GM12878 (cell line): Measurements from ENCODE around the gene DCPS. TPM values are rescaled to one million over a fixed set of nuclear protein-coding genes. Genes with fewer than 3 reads are reported as not detected.

Source experiments
- BMI1 ChIP-seq: fragments of 450-650 bp; IDR thresholded peaks from 2 replicates; pipeline ENCODE4 v1.6.1; 2016; ENCODE audit warnings: mild to moderate bottlenecking, moderate library complexity, borderline replicate concordance
- EP300 ChIP-seq, 2 experiments: fragments of 150-350 bp in 1 of 2; IDR thresholded peaks; 2 replicates each; pipeline ENCODE4 v1.6.1; 2011 to 2012; ENCODE audit warnings: low read depth in 2 of 2, low read length in 2 of 2, borderline replicate concordance in 1 of 2, improper control_type of control experiment in 1 of 2, inconsistent platforms in 1 of 2; ENCODE audit not compliant: control insufficient read depth in 1 of 2
- ETV6 ChIP-seq, 2 experiments: fragments of 450-650 bp in 1 of 2; IDR thresholded peaks in 1 of 2; conservative IDR thresholded peaks in 1 of 2; 2 replicates each; pipeline ENCODE4 v1.6.1; 2014; ENCODE audit warnings: antibody characterized with exemption in 1 of 2, borderline replicate concordance in 1 of 2, low read depth in 1 of 2, mild to moderate bottlenecking in 1 of 2, moderate library complexity in 1 of 2
- EZH2 ChIP-seq: IDR thresholded peaks from 2 replicates; pipeline ENCODE4 v1.6.1; 2012; ENCODE audit warnings: low read depth, mild to moderate bottlenecking, control low read depth, inconsistent platforms, low read length, borderline replicate concordance; ENCODE audit not compliant: control insufficient read depth
- GABPA ChIP-seq: IDR thresholded peaks from 2 replicates; pipeline ENCODE4 v1.6.1; 2014; ENCODE audit warnings: antibody characterized with exemption, low read depth, mild to moderate bottlenecking, inconsistent platforms
- HDAC6 ChIP-seq: fragments of 200-600 bp; sonication (generic); IDR thresholded peaks from one replicate; pipeline ENCODE4 v1.8.0; 2017; ENCODE audit warnings: antibody characterized with exemption; ENCODE audit not compliant: unreplicated experiment
- MTA2 ChIP-seq: fragments of 450-650 bp; IDR thresholded peaks from 2 replicates; pipeline ENCODE4 v1.6.1; 2016; ENCODE audit warnings: low read depth, mild to moderate bottlenecking, moderate library complexity
- POLR2A ChIP-seq: IDR thresholded peaks from 2 replicates; pipeline ENCODE4 v1.6.1; 2011; ENCODE audit warnings: low read depth, mild to moderate bottlenecking, low read length
- RAD21 ChIP-seq: IDR thresholded peaks from 2 replicates; pipeline ENCODE4 v1.6.1; 2011; ENCODE audit warnings: mild to moderate bottlenecking, low read depth, low read length, moderate library complexity; ENCODE audit not compliant: insufficient read depth
- RELA ChIP-seq: fragments of 450-650 bp; IDR thresholded peaks from 2 replicates; pipeline ENCODE4 v1.8.0; 2014; ENCODE audit warnings: borderline replicate concordance; ENCODE audit not compliant: partially characterized antibody
- SUPT20H ChIP-seq: IDR thresholded peaks from 2 replicates; pipeline ENCODE4 v1.6.1; 2011; ENCODE audit warnings: low read depth, mild to moderate bottlenecking, low read length, moderate library complexity, borderline replicate concordance; ENCODE audit not compliant: control insufficient read depth
- TARDBP ChIP-seq: IDR thresholded peaks from 2 replicates; pipeline ENCODE4 v1.6.1; 2016; ENCODE audit warnings: borderline replicate concordance
- TCF12 ChIP-seq: IDR thresholded peaks from 2 replicates; pipeline ENCODE4 v1.6.1; 2011; ENCODE audit warnings: low read depth, mild to moderate bottlenecking, low read length
- YY1 ChIP-seq: IDR thresholded peaks from 2 replicates; pipeline ENCODE4 v1.6.1; 2011; ENCODE audit warnings: low read depth, mild to moderate bottlenecking, low read length
- ZBTB40 ChIP-seq: fragments of 450-650 bp; IDR thresholded peaks from 2 replicates; pipeline ENCODE4 v1.6.1; 2016; ENCODE audit warnings: mild to moderate bottlenecking, moderate library complexity, borderline replicate concordance
- ZSCAN29 ChIP-seq: fragments of 450-650 bp; IDR thresholded peaks from 2 replicates; pipeline ENCODE4 v1.6.1; 2017; ENCODE audit warnings: mild to moderate bottlenecking, moderate library complexity
- ZZZ3 ChIP-seq: IDR thresholded peaks from 2 replicates; pipeline ENCODE4 v1.6.1; 2011; ENCODE audit warnings: low read depth; ENCODE audit not compliant: control insufficient read depth, insufficient read length
- polyA plus RNA-seq, 11 experiments: library from polyadenylated mRNA; depleted of rRNA in 4 of 11; unstranded in 6 of 11; stranded (reverse) in 5 of 11; fragments of >200 nt; fragmentation: Nextera tagmentation in 4 of 11; fragmentation: Illumina TruSeq in 1 of 11; extraction: Ambion mirVana in 4 of 11; extraction: Trizol in 1 of 11; gene quantifications; 1 replicate in 1 of 11; 2 replicates in 10 of 11; pipeline versions ENCODE4 v1.2.1 to v1.2.3, GENCODE V29; 2011 to 2016; ENCODE audit warnings: inconsistent platforms in 2 of 11, missing spikeins in 2 of 11, low read depth in 1 of 11
- total RNA-seq, 4 experiments: library from RNA; depleted of rRNA in 3 of 4; stranded (reverse); fragments of >200 nt in 3 of 4; fragmentation: Illumina TruSeq in 1 of 4; extraction: Trizol in 1 of 4; gene quantifications; 2 replicates each; pipeline versions ENCODE4 v1.2.1 to v1.2.3, GENCODE V29; 2013 to 2021

DCPS gene
- total and polyA plus RNA-seq, 10 of the 15 experiments (the other 5 are each of a cell fraction or from before 2014, with no cell fraction given), result 23.5 to 101 (median 67.4) TPM

GRCh38 chr11:126311401-126312291 lies 7.8 kb downstream of the DCPS start (continued):
- TF ChIP-seq ZBTB40 (peak; percentile 63; the same call in 1 of the 2 replicates), EP300 (IDR thresholded peaks at IDR 0.05; ENCODE audit: borderline replicate concordance in 1 of 2, control insufficient read depth in 1 of 2, low read depth in 2 of 2, low read length in 2 of 2) (peak in 1 of 2 experiments; percentile 17; a peak in 1 of 4 replicates), TARDBP (no peak), POLR2A (no peak), RAD21 (no peak), TCF12 (peak; percentile 18; the same call in 1 of the 2 replicates), ZZZ3 (no peak), ETV6 (conservative IDR thresholded peaks at IDR 0.05 in 1 of 2, IDR thresholded peaks at IDR 0.05 in 1 of 2; ENCODE audit: borderline replicate concordance in 1 of 2, low read depth in 1 of 2) (peak in 1 of 2 experiments; percentile 20; a peak in 1 of 4 replicates), SUPT20H (no peak), EZH2 (no peak), HDAC6 (no peak), RELA (peak; percentile 22), GABPA (no peak), YY1 (no peak), BMI1 (0 out of 2 replicates have a peak, but pooled peaks have one; percentile 28), MTA2 (peak; percentile 89), ZSCAN29 (no peak)
